Activated CD4-positive, alpha-beta T cell treated with anti-CD3 and anti-CD28 coated beads for 1 hour (primary cell): Measurements from ENCODE around the gene EBLN2.
"Not testable (repeated sequence)": the region's sequence is repeated elsewhere in the genome, so short reads cannot be mapped to it uniquely, and the experiment has no call there.

Source experiments
- DNase-seq: peaks from one replicate; pipeline ENCODE4 v3.0.0-alpha.2; 2020

Gene EBLN2

GRCh38 chr3:73066243-73066642, 4.8 kb downstream of the EBLN2 start:
- not testable (repeated sequence) for DNase-seq

- no peak for DNase-seq
Measured at GRCh38 chr3:73068419-73068818, 7.0 kb downstream of the EBLN2 start.

- no peak for DNase-seq
Measured at GRCh38 chr3:73069187-73069586, 7.7 kb downstream of the EBLN2 start.

GRCh38 chr3:73069775-73070444, 8.5 kb downstream of the EBLN2 start:
- DNase-seq: no peak

- no peak for DNase-seq
Measured at GRCh38 chr3:73070675-73071575, 9.5 kb downstream of the EBLN2 start.

- no peak for DNase-seq
Measured at GRCh38 chr3:73071952-73072351, 10.5 kb downstream of the EBLN2 start.

- DNase-seq: no peak
Measured at GRCh38 chr3:73072634-73073033, 11.2 kb downstream of the EBLN2 start.

GRCh38 chr3:73073091-73073707, 11.7 kb downstream of the EBLN2 start:
- no peak for DNase-seq

GRCh38 chr3:73074781-73075180, 13.3 kb downstream of the EBLN2 start:
- no peak for DNase-seq

GRCh38 chr3:73080216-73080966, 18.9 kb downstream of the EBLN2 start:
- no peak for DNase-seq

- DNase-seq: no peak
Measured at GRCh38 chr3:73081140-73081539, 19.7 kb downstream of the EBLN2 start.

GRCh38 chr3:73084170-73084569, 22.7 kb downstream of the EBLN2 start:
- no peak for DNase-seq

- DNase-seq: peak; percentile 14
Measured at GRCh38 chr3:73086071-73086494, 24.6 kb downstream of the EBLN2 start.

GRCh38 chr3:73094129-73094528, 32.7 kb downstream of the EBLN2 start:
- no peak for DNase-seq

- DNase-seq: no peak
Measured at GRCh38 chr3:73094951-73095350, 33.5 kb downstream of the EBLN2 start.

- DNase-seq: no peak
Measured at GRCh38 chr3:73096169-73096568, 34.7 kb downstream of the EBLN2 start.

GRCh38 chr3:73098026-73098425, 36.6 kb downstream of the EBLN2 start:
- no peak for DNase-seq

GRCh38 chr3:73098873-73099272, 37.4 kb downstream of the EBLN2 start:
- DNase-seq: no peak

GRCh38 chr3:73100741-73101559, 39.5 kb downstream of the EBLN2 start:
- peak; percentile 56 for DNase-seq

GRCh38 chr3:73101881-73102280, 40.4 kb downstream of the EBLN2 start:
- DNase-seq: no peak

- no peak for DNase-seq
Measured at GRCh38 chr3:73107215-73107614, 45.8 kb downstream of the EBLN2 start.

GRCh38 chr3:73107676-73108187, 46.3 kb downstream of the EBLN2 start:
- DNase-seq: no peak
